Lower leg skin (tissue), 3 donors: ENCODE results near the gene PFDN1.

ENCODE experiments used
- CTCF ChIP-seq, 3 donors: fragments of 450-650 bp; IDR thresholded peaks; one replicate each; pipeline ENCODE4 v1.5.1; 2016; ENCODE audit warnings: antibody characterized with exemption in 3 of 3, mild to moderate bottlenecking in 3 of 3, moderate library complexity in 2 of 3
- POLR2A ChIP-seq, 2 donors: fragments of 450-650 bp; IDR thresholded peaks; one replicate each; pipeline ENCODE4 v1.6.1; 2016 to 2017; ENCODE audit warnings: antibody characterized with exemption in 2 of 2, mild to moderate bottlenecking in 1 of 2, moderate library complexity in 1 of 2

- no peak for TF ChIP-seq CTCF (IDR thresholded peaks at IDR 0.05)
- no peak for TF ChIP-seq POLR2A (IDR thresholded peaks at IDR 0.05)
These were observed 65.9 kb downstream of the PFDN1 start for GRCh38 chr5:140236891-140237598.
